GM19023 (cell line): ENCODE results near the gene SLC25A38.
A peak's percentile ranks its signal among the peaks of the same experiment; 100 is the strongest.
"Not testable (repeated sequence)": the region's sequence is repeated elsewhere in the genome, so short reads cannot be mapped to it uniquely, and the experiment has no call there.

Source experiments
- ATAC-seq: cut with Tn5 transposase; IDR thresholded peaks from one replicate; pipeline ENCODE4 v1.9.1; 2021; ENCODE audit warnings: mild to moderate bottlenecking, moderate library complexity; ENCODE audit not compliant: unreplicated experiment

The SLC25A38 gene

GRCh38 chr3:39383045-39383880, at the start of gene SLC25A38:
TSS of gene SLC25A38 (plus strand) at chr3:39383370. CDS start at chr3:39383725, 355 bp downstream.
- peak; percentile 75 for ATAC-seq

GRCh38 chr3:39333607-39334006, 49.6 kb upstream of the SLC25A38 start:
- no peak for ATAC-seq

GRCh38 chr3:39334205-39334604, 49.0 kb upstream of the SLC25A38 start:
- ATAC-seq = no peak

GRCh38 chr3:39338201-39338600, 45.0 kb upstream of the SLC25A38 start:
- ATAC-seq = no peak

GRCh38 chr3:39339086-39339485, 44.1 kb upstream of the SLC25A38 start:
- no peak for ATAC-seq

- no peak for ATAC-seq
Observed at GRCh38 chr3:39343076-39343717, 40.0 kb upstream of the SLC25A38 start.

GRCh38 chr3:39343760-39344159, 39.4 kb upstream of the SLC25A38 start:
- ATAC-seq = no peak

GRCh38 chr3:39344746-39345344, 38.3 kb upstream of the SLC25A38 start:
- ATAC-seq = no peak

GRCh38 chr3:39346785-39347585, 36.2 kb upstream of the SLC25A38 start:
- ATAC-seq = peak; percentile 83

GRCh38 chr3:39347586-39347876, 35.6 kb upstream of the SLC25A38 start:
- ATAC-seq = no peak

- no peak for ATAC-seq
Observed at GRCh38 chr3:39349080-39349479, 34.1 kb upstream of the SLC25A38 start.

GRCh38 chr3:39350714-39351113, 32.5 kb upstream of the SLC25A38 start:
- no peak for ATAC-seq

GRCh38 chr3:39351134-39351533, 32.0 kb upstream of the SLC25A38 start:
- not testable (repeated sequence) for ATAC-seq

- ATAC-seq = not testable (repeated sequence)
Observed at GRCh38 chr3:39353168-39353927, 29.8 kb upstream of the SLC25A38 start.

GRCh38 chr3:39358333-39358732, 24.8 kb upstream of the SLC25A38 start:
- ATAC-seq = no peak

- peak; percentile 84 for ATAC-seq
Observed at GRCh38 chr3:39361252-39361927, 21.8 kb upstream of the SLC25A38 start.

GRCh38 chr3:39362192-39362591, 21.0 kb upstream of the SLC25A38 start:
- ATAC-seq = no peak

- ATAC-seq = no peak
Observed at GRCh38 chr3:39362812-39363211, 20.4 kb upstream of the SLC25A38 start.

- ATAC-seq = not testable (repeated sequence)
Observed at GRCh38 chr3:39370450-39370849, 12.7 kb upstream of the SLC25A38 start.

- no peak for ATAC-seq
Observed at GRCh38 chr3:39372833-39373232, 10.3 kb upstream of the SLC25A38 start.
